Gastroesophageal sphincter (tissue), 4 donors: ENCODE measurements around the gene RAPGEF3. TPM values are rescaled to one million over a fixed set of nuclear protein-coding genes. Genes with fewer than 3 reads are reported as not detected.

Experiments
- ATAC-seq: fragments of 150-250 bp; one replicate; pipeline ENCODE4 v1.9.1; 2016; ENCODE audit warnings: mild to moderate bottlenecking, moderate library complexity
- H3K27ac ChIP-seq, 4 donors: fragments of 200-600 bp; sonication (generic) in 3 of 4; 1 replicate in 3 of 4; 2 replicates in 1 of 4; pipeline ENCODE4 v1.5.1; 2016 to 2019
- H3K27me3 ChIP-seq: fragments of 200-600 bp; sonication (generic); one replicate; pipeline ENCODE4 v1.5.1; 2019
- H3K36me3 ChIP-seq, 2 donors: fragments of 200-600 bp; sonication (generic); one replicate each; pipeline ENCODE4 v1.5.1; 2019; ENCODE audit warnings: control low read depth in 1 of 2
- H3K4me1 ChIP-seq, 3 donors: fragments of 200-600 bp; sonication (generic); 1 replicate in 2 of 3; 2 replicates in 1 of 3; pipeline ENCODE4 v1.5.1; 2016 to 2019; ENCODE audit warnings: control low read depth in 2 of 3
- H3K4me3 ChIP-seq, 2 donors: fragments of 200-600 bp; sonication (generic); one replicate each; pipeline ENCODE4 v1.5.1; 2019; ENCODE audit warnings: mild to moderate bottlenecking in 1 of 2, moderate library complexity in 1 of 2
- H3K9me3 ChIP-seq, 3 donors: fragments of 200-600 bp; sonication (generic); one replicate each; pipeline ENCODE4 v1.5.1; 2017 to 2019; ENCODE audit warnings: control low read depth in 2 of 3
- CTCF ChIP-seq, 4 experiments: fragments of 200-600 bp in 2 of 4; fragments of 450-650 bp in 2 of 4; sonication (generic) in 1 of 4; IDR thresholded peaks; one replicate each; pipeline ENCODE4 v1.5.1; 2017 to 2019; ENCODE audit warnings: antibody characterized with exemption in 4 of 4, mild to moderate bottlenecking in 2 of 4, moderate library complexity in 2 of 4
- EP300 ChIP-seq: sonication (generic); formaldehyde crosslinking; IDR thresholded peaks from one replicate; pipeline ENCODE4 v1.6.1; 2017; ENCODE audit warnings: antibody characterized with exemption, mild to moderate bottlenecking
- POLR2A ChIP-seq, 2 donors: fragments of 450-650 bp; IDR thresholded peaks; one replicate each; pipeline ENCODE4 v1.6.1; 2017; ENCODE audit warnings: antibody characterized with exemption in 2 of 2, mild to moderate bottlenecking in 2 of 2, moderate library complexity in 1 of 2
- POLR2AphosphoS5 ChIP-seq: sonication (generic); formaldehyde crosslinking; IDR thresholded peaks from one replicate; pipeline ENCODE4 v1.6.1; 2017; ENCODE audit warnings: antibody characterized with exemption
- WGBS, 2 donors: methylation state at CpG; one replicate each; pipeline ENCODE4 v1.1.5; 2018; ENCODE audit warnings: low coverage in 1 of 2; 5-methylcytosine and 5-hydroxymethylcytosine counted together
- total RNA-seq, 4 donors: library from RNA; depleted of rRNA; stranded (reverse); fragments of >200 nt; gene quantifications; one replicate each; pipeline ENCODE4 v1.1.0, GENCODE V29; 2016

Gene RAPGEF3
- total RNA-seq, 4 donors from 2014 or later, result 19.3 to 56.8 (median 25.5) TPM

- Histone ChIP-seq H3K4me1 (peaks cover 0 to 60% (median 12%) of the 10 kb centered on the region in 3 donors), H3K9me3 (no peaks in the 10 kb centered on the region), H3K36me3 (no peaks in the 10 kb centered on the region), H3K27ac (peak overlapping the region in 3 of 4 donors; percentile 76 to 80 (median 76)), H3K4me3 (peak overlapping the region; percentile 38 to 72), H3K27me3 (no peaks in the 10 kb centered on the region)
- no peak for TF ChIP-seq EP300
- no peak for TF ChIP-seq POLR2AphosphoS5
- no peak for TF ChIP-seq POLR2A (IDR thresholded peaks at IDR 0.05)
- no peak for TF ChIP-seq CTCF (IDR thresholded peaks at IDR 0.05)
- ATAC-seq, result no peak
- WGBS, 2 donors, result 17 to 22% methylated on average over 1 to 2 of the region's 20 CpGs
Observed at GRCh38 chr12:47757840-47758583, 668 bp downstream of the RAPGEF3 start.

GRCh38 chr12:47757364-47757839, 1.3 kb downstream of the RAPGEF3 start:
- 40 to 100% methylated on average over 1 of the region's 7 CpGs for WGBS, 2 donors
- H3K27me3 ChIP-seq, result no peaks in the 10 kb centered on the region
- no peaks in the 10 kb centered on the region for H3K36me3 ChIP-seq
- no peak for ATAC-seq
- peaks cover 0 to 66% (median 12%) of the 10 kb centered on the region in 3 donors for H3K4me1 ChIP-seq
- no peaks in the 10 kb centered on the region for H3K9me3 ChIP-seq
- TF ChIP-seq CTCF (IDR thresholded peaks at IDR 0.05) (no peak), POLR2A (IDR thresholded peaks at IDR 0.05) (no peak), POLR2AphosphoS5 (no peak), EP300 (no peak)
- peak overlapping the region; percentile 38 to 72 for H3K4me3 ChIP-seq
- H3K27ac ChIP-seq, result peak overlapping the region in 3 of 4 donors; percentile 76 to 80 (median 76)

GRCh38 chr12:47755655-47756562, 2.8 kb downstream of the RAPGEF3 start:
- no peak for ATAC-seq
- Histone ChIP-seq H3K9me3 (no peaks in the 10 kb centered on the region), H3K27me3 (no peaks in the 10 kb centered on the region), H3K4me1 (peaks cover 0 to 77% (median 12%) of the 10 kb centered on the region in 3 donors), H3K36me3 (peaks cover 0 to 8% of the 10 kb centered on the region in 2 donors), H3K27ac (peak overlapping the region in 3 of 4 donors; percentile 72 to 80 (median 76)), H3K4me3 (peak overlapping the region in 1 of 2 donors; percentile 72)
- WGBS, 2 donors, result 65 to 82% methylated on average over 7 to 10 of the region's 12 CpGs
- TF ChIP-seq EP300 (no peak), POLR2AphosphoS5 (no peak), CTCF (IDR thresholded peaks at IDR 0.05) (no peak), POLR2A (IDR thresholded peaks at IDR 0.05) (no peak)

- TF ChIP-seq CTCF (IDR thresholded peaks at IDR 0.05) (no peak), POLR2A (IDR thresholded peaks at IDR 0.05) (no peak), POLR2AphosphoS5 (no peak), EP300 (no peak)
- H3K4me1 ChIP-seq, result peaks cover 0 to 75% (median 12%) of the 10 kb centered on the region in 3 donors
- H3K27me3 ChIP-seq, result no peaks in the 10 kb centered on the region
- ATAC-seq, result no peak
- WGBS, 2 donors, result 57% methylated on average over 2 of the region's 3 CpGs; no CpG with 5 or more reads in 1 of the 2 donors
- H3K27ac ChIP-seq, result peak overlapping the region in 3 of 4 donors; percentile 34 to 72 (median 48)
- H3K36me3 ChIP-seq, result peaks cover 0 to 18% of the 10 kb centered on the region in 2 donors
- H3K4me3 ChIP-seq, result peak overlapping the region in 1 of 2 donors; percentile 72
- H3K9me3 ChIP-seq, result no peaks in the 10 kb centered on the region
Observed at GRCh38 chr12:47754881-47755280, 3.8 kb downstream of the RAPGEF3 start.
